Forelimb muscle (tissue), 1 donor: ENCODE results near the gene ABCC9. TPM values are rescaled to one million over a fixed set of nuclear protein-coding genes. Genes with fewer than 3 reads are reported as not detected.
"Not testable (repeated sequence)": the region's sequence is repeated elsewhere in the genome, so short reads cannot be mapped to it uniquely, and the experiment has no call there.

ENCODE experiments used
- DNase-seq: peaks from one replicate; pipeline ENCODE4 v3.0.0-alpha.2; 2013; ENCODE audit warnings: low read depth
- polyA plus RNA-seq: library from polyadenylated mRNA; unstranded; fragments of 120-200 nt; gene quantifications from one replicate; pipeline ENCODE4 v1.2.1, GENCODE V29; 2013; ENCODE audit not compliant: insufficient read length

Gene ABCC9
- polyA plus RNA-seq, 1 donor: 83.9 TPM

- no peak for DNase-seq
Measured at GRCh38 chr12:21815306-21816062, 125.7 kb downstream of the ABCC9 start.

- no peak for DNase-seq
Measured at GRCh38 chr12:21814814-21815213, 126.4 kb downstream of the ABCC9 start.

GRCh38 chr12:21814327-21814726, 126.9 kb downstream of the ABCC9 start:
- DNase-seq: no peak

- DNase-seq: no peak
Measured at GRCh38 chr12:21813751-21814150, 127.5 kb downstream of the ABCC9 start.

- DNase-seq: no peak
Measured at GRCh38 chr12:21813125-21813524, 128.1 kb downstream of the ABCC9 start.

- DNase-seq: not testable (repeated sequence)
Measured at GRCh38 chr12:21812340-21812739, 128.9 kb downstream of the ABCC9 start.

- DNase-seq: no peak
Measured at GRCh38 chr12:21809100-21809499, 132.1 kb downstream of the ABCC9 start.

GRCh38 chr12:21806255-21806654, 135.0 kb downstream of the ABCC9 start:
- DNase-seq: no peak

GRCh38 chr12:21801522-21802288, 139.5 kb downstream of the ABCC9 start:
- no peak for DNase-seq

GRCh38 chr12:21800011-21800410, 141.2 kb downstream of the ABCC9 start:
- no peak for DNase-seq

GRCh38 chr12:21797539-21797938, 143.7 kb downstream of the ABCC9 start:
- no peak for DNase-seq

- DNase-seq: no peak
Measured at GRCh38 chr12:21795648-21796328, 145.4 kb downstream of the ABCC9 start.

GRCh38 chr12:21794807-21795595, 146.2 kb downstream of the ABCC9 start:
- not testable (repeated sequence) for DNase-seq

- DNase-seq: not testable (repeated sequence)
Measured at GRCh38 chr12:21789687-21790086, 151.5 kb downstream of the ABCC9 start.

- DNase-seq: no peak
Measured at GRCh38 chr12:21788089-21788983, 152.9 kb downstream of the ABCC9 start.

- DNase-seq: no peak
Measured at GRCh38 chr12:21786041-21786531, 155.1 kb downstream of the ABCC9 start.

- not testable (repeated sequence) for DNase-seq
Measured at GRCh38 chr12:21782723-21783122, 158.5 kb downstream of the ABCC9 start.

- DNase-seq: no peak
Measured at GRCh38 chr12:21780786-21781185, 160.4 kb downstream of the ABCC9 start.

- no peak for DNase-seq
Measured at GRCh38 chr12:21776175-21776574, 165.1 kb downstream of the ABCC9 start.

GRCh38 chr12:21775133-21775820, 165.9 kb downstream of the ABCC9 start:
- peak; percentile 71 for DNase-seq
